B cell (primary cell): ENCODE measurements around the gene MFN1.

Experiments used
- EZH2 ChIP-seq: IDR thresholded peaks from 2 replicates; pipeline ENCODE4 v1.6.1; 2012; ENCODE audit warnings: borderline replicate concordance, low read depth, mild to moderate bottlenecking, moderate library complexity, low read length; ENCODE audit not compliant: insufficient read depth, poor library complexity, severe bottlenecking
- TF ChIP-seq, protein P1 (sequence below): fragments of 200-600 bp; IDR thresholded peaks from one replicate; pipeline ENCODE4 v1.8.0; 2022; ENCODE audit warnings: antibody characterized with exemption, mild to moderate bottlenecking

- TF ChIP-seq EZH2, result no peak
- TF ChIP-seq, protein P1, sequence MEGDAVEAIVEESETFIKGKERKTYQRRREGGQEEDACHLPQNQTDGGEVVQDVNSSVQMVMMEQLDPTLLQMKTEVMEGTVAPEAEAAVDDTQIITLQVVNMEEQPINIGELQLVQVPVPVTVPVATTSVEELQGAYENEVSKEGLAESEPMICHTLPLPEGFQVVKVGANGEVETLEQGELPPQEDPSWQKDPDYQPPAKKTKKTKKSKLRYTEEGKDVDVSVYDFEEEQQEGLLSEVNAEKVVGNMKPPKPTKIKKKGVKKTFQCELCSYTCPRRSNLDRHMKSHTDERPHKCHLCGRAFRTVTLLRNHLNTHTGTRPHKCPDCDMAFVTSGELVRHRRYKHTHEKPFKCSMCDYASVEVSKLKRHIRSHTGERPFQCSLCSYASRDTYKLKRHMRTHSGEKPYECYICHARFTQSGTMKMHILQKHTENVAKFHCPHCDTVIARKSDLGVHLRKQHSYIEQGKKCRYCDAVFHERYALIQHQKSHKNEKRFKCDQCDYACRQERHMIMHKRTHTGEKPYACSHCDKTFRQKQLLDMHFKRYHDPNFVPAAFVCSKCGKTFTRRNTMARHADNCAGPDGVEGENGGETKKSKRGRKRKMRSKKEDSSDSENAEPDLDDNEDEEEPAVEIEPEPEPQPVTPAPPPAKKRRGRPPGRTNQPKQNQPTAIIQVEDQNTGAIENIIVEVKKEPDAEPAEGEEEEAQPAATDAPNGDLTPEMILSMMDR, result no peak
Observed at GRCh38 chr3:179410331-179410730, 62.8 kb downstream of the MFN1 start.
